Cardiac muscle cell (in vitro differentiated cells and primary cell): ENCODE results near the gene TRABD2B. TPM values are rescaled to one million over a fixed set of nuclear protein-coding genes. Genes with fewer than 3 reads are reported as not detected.

Experiments
- DNase-seq, 2 donors: peaks; one replicate each; pipeline versions ENCODE4 v3.0.0 to v3.0.0-alpha.2; 2010 to 2017; ENCODE audit warnings: low read depth in 1 of 2, low spot score in 1 of 2
- H3K27ac ChIP-seq: fragments of 200-600 bp; sonication (generic); 2 replicates; pipeline ENCODE4 v1.5.1; 2016
- H3K27me3 ChIP-seq: fragments of 200-600 bp; sonication (generic); 2 replicates; pipeline ENCODE4 v1.6.0; 2016; ENCODE audit warnings: control low read depth
- H3K36me3 ChIP-seq: fragments of 200-600 bp; sonication (generic); 2 replicates; pipeline ENCODE4 v1.5.1; 2016; ENCODE audit warnings: control low read depth
- H3K4me1 ChIP-seq: fragments of 200-600 bp; sonication (generic); 2 replicates; pipeline ENCODE4 v1.8.1; 2017; ENCODE audit warnings: low read depth, mild to moderate bottlenecking, mixed run types
- H3K4me3 ChIP-seq: fragments of 200-600 bp; sonication (generic); 2 replicates; pipeline ENCODE4 v1.5.1; 2016; ENCODE audit warnings: mild to moderate bottlenecking
- H3K9me3 ChIP-seq: fragments of 200-600 bp; sonication (generic); 2 replicates; pipeline ENCODE4 v1.5.1; 2017; ENCODE audit warnings: low read depth, mild to moderate bottlenecking, control low read depth
- CTCF ChIP-seq: IDR thresholded peaks from 2 replicates; pipeline ENCODE4 v1.5.1; 2012; ENCODE audit warnings: low read depth, mild to moderate bottlenecking, low read length
- polyA plus RNA-seq: library from polyadenylated mRNA; unstranded; fragments of >200 nt; fragmentation: Nextera tagmentation; extraction: Ambion mirVana; gene quantifications from 2 replicates; pipeline ENCODE4 v1.2.1, GENCODE V29; 2016
- total RNA-seq: library from RNA; depleted of rRNA; stranded (reverse); fragments of >200 nt; gene quantifications from 2 replicates; pipeline ENCODE4 v1.2.3, GENCODE V29; 2016

Gene TRABD2B
- total and polyA plus RNA-seq, 2 experiments from 2014 or later = 0.60 to 0.82 TPM

- DNase-seq = peak in 1 of 2 donors; percentile 24
- TF ChIP-seq CTCF = no peak
- H3K27ac ChIP-seq = no peak overlapping the region
- no peaks in the 10 kb centered on the region for H3K9me3 ChIP-seq
- H3K4me1 ChIP-seq = peaks cover 5% of the 10 kb centered on the region
- H3K4me3 ChIP-seq = no peak overlapping the region
- peaks cover 7% of the 10 kb centered on the region for H3K27me3 ChIP-seq
- no peaks in the 10 kb centered on the region for H3K36me3 ChIP-seq
These were observed 156.6 kb downstream of the TRABD2B start for GRCh38 chr1:47840393-47841190.

- peaks cover 5% of the 10 kb centered on the region for H3K4me1 ChIP-seq
- no peaks in the 10 kb centered on the region for H3K36me3 ChIP-seq
- no peak overlapping the region for H3K4me3 ChIP-seq
- no peaks in the 10 kb centered on the region for H3K9me3 ChIP-seq
- DNase-seq = no peak
- no peak for TF ChIP-seq CTCF
- H3K27ac ChIP-seq = no peak overlapping the region
- peaks cover 7% of the 10 kb centered on the region for H3K27me3 ChIP-seq
These were observed 157.8 kb downstream of the TRABD2B start for GRCh38 chr1:47839433-47839760.

- H3K27me3 ChIP-seq = peaks cover 7% of the 10 kb centered on the region
- H3K27ac ChIP-seq = no peak overlapping the region
- H3K4me1 ChIP-seq = peaks cover 5% of the 10 kb centered on the region
- no peaks in the 10 kb centered on the region for H3K36me3 ChIP-seq
- TF ChIP-seq CTCF = no peak
- no peak for DNase-seq
- H3K9me3 ChIP-seq = no peaks in the 10 kb centered on the region
- H3K4me3 ChIP-seq = no peak overlapping the region
These were observed 158.4 kb downstream of the TRABD2B start for GRCh38 chr1:47838562-47839432.

DNA sequence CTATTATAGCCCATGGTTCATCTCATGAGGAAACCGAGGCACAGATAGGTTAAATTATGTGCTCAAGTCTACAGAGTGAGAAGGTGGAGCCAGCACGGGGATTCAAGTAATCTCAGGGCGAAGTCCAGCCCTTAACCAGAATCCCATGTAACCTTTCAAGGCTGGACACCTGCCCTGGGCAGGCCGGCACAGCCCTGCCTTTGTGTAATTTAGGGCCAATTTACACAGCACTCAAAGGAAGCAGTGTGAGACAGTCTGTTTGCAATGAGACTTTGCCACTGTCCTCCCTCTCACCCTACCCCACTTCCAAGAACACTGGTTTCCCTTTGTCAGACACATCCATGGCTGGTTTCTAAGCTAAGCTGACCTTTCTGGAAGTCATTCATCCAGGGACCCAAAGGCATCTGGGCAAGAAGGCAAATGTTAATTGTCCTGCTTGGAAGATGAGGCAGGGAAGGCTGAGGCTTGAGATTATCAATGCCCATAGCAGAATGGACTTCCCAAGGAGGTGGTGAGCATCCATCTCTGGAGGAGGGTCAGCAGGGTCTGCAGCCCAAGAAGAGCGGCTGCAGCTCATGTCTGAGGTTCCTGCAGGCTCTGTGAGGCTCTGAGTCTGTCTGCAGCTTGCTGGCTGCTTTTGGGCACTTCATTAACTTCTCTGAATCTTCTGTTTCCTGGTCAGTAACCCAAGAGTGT, 159.2 kb downstream of the TRABD2B start:
- DNase-seq = no peak
- no peaks in the 10 kb centered on the region for H3K36me3 ChIP-seq
- H3K9me3 ChIP-seq = no peaks in the 10 kb centered on the region
- H3K4me3 ChIP-seq = no peak overlapping the region
- no peak for TF ChIP-seq CTCF
- no peak overlapping the region for H3K27ac ChIP-seq
- peaks cover 11% of the 10 kb centered on the region for H3K27me3 ChIP-seq
- peaks cover 5% of the 10 kb centered on the region for H3K4me1 ChIP-seq

DNA sequence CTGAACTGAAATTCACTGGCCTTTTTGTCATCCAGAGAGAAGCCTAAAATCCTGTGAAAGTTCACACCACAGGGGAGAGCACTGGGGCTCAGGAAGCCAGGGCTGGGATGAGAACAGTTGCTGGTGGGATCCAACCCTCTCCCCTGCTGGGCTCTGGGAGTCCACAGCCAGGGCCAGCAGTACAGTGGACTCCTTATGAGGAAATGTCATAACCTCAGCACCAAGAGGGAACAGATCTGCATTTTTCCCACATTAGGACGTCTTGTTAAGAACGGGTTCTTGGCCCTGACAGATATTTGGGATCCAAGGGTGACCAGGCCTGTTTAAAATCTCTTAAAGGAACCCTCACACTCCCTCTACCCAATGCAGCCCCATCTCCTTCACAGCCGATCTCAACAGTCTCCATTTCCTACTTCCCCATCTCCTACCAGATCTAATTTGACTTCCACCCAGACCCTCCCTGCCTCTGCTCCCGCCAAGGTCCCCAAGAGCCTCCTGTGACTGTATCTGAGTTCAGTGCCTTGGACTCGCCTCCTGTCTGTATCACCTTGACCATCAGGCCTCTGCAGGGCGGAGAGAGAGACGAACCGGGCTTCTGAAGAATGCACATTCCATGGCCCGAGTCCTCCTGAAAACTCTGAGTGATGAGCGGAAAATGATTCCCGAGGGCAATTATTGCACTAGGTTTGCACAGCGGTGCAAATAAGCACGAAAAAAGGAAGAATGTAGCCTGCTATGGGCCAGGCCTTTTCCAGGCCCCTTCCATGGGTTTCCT, 159.9 kb downstream of the TRABD2B start:
- no peak overlapping the region for H3K27ac ChIP-seq
- no peaks in the 10 kb centered on the region for H3K9me3 ChIP-seq

More for the DNA sequence above, 159.9 kb downstream of the TRABD2B start:
- no peak for TF ChIP-seq CTCF
- DNase-seq = no peak
- Histone ChIP-seq H3K36me3 (no peaks in the 10 kb centered on the region), H3K4me1 (peaks cover 5% of the 10 kb centered on the region), H3K27me3 (peaks cover 16% of the 10 kb centered on the region), H3K4me3 (no peak overlapping the region)
